ENCODE measurements around the gene MSANTD1.

The MSANTD1 gene

DNA sequence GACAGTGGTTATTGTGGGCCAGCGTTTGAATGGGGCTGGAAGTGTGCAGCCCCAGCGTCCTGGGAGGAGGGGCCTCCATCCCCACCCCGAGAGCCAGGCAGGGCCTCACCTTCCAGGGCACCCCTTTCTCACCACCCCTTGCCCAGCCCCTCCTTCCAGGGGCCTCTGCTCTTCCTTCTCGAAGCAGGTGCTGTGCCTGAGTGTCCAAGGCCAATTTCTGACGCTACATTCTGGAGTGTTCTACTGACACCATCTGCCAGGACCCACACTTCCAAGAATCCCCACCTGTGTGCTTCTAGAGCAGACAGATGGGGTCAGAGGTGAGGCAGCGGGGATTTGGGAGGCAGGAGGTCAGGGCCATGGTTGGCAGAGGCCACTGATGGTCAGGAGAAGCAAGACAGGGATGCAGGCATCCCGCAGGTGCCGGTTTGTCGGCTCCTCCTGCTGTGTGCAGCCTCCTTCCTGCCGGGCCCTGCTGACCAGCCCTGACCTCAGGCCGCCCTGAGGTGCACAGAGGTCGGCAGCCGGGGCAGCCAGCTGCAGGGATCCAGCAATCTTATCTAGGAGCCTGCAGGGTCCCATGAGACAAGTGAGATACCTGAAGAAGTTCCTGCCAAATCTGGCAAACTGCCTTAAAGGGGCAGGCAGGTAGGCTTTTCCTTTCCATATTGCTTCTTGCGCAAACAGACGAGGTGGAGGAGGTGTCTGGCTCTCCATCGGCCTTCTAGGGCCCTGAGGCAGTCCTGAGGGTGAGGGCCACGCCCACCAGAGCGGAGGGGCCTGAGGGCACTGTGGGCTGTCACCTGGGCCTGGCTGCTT, 18.8 kb downstream of the MSANTD1 start:
- no peak for DNase-seq

DNA sequence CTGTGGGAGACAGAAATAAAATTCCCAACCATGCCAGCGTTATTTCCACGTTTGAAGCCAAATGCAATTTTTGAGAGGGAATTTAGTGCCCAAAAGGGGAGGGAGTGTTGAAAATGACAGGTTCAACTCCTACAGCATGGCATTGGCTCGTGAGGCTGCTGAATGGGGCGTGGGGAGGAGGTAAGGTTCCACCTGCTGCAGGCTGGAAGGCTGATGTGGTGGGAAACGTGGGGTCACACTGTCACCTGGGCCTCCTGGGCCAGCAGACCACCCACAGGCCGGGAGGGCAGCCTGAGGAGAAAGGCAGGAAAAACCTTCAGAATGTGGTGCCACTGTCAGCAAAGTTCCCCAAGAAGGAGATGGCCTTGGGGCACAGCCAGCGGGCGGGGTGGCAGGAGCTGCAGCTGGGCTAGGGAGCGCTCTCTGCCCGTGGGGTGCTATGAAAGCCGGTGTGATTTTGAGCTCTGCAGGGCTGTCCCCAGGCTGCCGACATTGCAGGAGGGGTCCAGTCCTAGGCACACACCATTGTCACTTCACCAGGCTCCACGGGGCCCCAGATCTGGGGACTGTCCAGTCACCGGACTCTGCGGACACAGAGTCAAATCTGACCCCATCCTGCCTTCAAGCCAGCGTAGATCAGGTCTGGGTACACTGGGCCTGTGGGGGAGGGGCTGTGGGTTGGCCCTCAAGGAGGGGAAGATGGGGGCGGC, 19.6 kb downstream of the MSANTD1 start:
- no peak for DNase-seq

DNA sequence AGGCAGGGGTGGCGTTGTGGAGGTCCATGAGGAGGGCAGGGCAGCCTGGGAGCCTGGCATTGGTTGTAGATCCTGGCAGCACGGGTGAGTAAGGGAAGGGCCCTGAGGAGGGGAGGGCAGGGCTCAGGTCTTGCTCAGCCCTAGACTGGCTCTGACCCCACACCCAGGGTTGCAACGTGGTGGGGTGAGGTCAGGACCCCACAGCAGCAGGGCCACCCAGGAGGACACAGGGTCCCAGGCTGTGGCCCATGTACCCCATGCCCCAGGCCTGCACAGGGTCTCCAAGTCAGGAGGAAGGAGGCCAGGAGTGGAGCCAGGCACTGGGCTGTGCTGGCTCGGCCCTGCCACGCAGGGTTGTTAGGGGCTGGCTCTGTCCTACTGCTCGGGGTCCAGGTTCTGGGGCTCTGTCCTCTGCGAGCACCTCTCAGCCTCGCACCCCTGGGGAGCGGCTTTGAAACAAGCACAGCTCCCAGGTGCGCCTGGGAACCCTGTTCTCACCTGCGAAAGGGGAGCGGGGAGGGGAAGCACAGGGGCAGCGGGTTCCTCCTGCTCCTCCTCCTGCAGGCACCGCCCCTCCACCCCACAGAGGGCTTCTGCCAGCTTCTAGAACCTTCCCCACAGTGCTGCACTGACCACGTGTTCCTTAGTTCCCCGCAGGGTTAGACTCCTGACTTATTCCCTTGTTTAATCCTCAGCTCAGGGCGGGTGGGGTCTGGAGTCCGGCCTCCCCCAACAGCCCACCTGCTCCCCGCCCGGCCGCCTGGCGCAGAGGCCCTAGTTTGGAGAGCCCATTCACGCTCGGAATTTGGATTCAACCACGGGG, 20.4 kb downstream of the MSANTD1 start:
- no peak for DNase-seq

DNA sequence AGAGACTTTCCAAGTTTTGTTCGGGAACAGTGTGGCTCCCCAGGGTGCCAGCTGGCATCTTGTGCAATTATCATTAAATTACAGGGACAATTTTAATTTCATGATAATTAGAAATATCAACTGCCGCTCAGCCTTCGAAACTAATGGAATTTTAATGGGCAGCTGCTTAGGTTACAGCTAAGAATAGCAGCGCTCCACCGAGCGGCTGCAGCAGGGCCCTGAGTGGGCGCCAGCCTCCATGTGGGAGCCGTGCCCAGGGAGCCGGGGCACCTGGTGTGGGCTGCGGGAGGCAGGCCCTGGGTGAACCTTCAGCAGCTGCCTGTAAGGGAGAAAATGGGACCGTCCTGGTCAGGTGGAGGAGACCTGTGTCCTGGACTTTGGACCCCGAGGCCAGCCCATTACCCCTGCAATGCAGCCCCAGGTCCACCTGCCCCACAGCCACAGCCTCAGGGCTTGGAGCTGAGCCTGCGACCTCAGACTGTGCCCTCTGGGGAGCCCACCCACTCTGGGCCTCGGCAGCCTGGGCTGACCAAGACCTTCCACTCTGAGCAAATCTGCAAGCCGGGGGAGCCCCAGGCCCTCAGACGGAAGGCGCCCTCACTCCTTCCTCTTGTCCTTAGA, 21.1 kb downstream of the MSANTD1 start:
- no peak for DNase-seq

DNA sequence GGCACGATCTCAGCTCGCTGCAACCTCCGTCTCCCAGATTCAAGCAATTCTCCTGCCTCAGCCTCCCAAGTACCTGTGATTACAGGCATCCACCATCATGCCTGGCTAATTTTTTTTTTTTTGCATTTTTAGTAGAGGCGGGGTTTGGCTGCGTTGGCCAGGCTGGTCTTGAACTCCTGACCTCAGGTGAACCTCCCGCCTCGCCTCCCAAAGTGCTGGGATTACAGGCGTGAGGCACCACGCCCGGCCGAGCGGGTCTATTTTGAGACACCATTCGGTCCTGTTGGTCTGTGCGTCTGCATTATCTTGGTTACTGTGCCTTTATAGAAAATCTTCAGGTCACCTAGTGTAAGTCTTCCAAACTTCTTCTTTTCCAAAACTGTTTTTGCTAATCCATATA, 22.2 kb downstream of the MSANTD1 start:
- DNase-seq, result no peak

DNA sequence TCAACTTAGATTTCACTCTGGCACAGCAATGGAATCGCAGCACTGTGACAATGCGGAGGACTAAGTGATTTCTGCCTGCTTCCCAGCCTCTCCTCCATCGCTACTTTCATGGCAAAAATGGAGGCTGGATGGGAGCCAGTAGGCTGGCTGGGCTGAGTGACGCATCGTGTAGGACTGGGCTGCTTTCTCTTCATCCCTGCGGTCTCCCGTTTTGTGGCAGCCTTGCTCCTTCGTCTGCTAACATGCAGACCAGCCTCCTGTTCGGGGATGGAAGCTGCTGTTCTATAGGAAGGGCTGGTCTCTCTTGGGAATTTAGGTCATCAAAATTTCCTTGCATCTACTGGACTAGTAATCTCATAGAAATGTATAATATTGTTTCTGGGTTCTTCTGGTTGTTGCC, 28.0 kb downstream of the MSANTD1 start:
- no peak for DNase-seq

DNA sequence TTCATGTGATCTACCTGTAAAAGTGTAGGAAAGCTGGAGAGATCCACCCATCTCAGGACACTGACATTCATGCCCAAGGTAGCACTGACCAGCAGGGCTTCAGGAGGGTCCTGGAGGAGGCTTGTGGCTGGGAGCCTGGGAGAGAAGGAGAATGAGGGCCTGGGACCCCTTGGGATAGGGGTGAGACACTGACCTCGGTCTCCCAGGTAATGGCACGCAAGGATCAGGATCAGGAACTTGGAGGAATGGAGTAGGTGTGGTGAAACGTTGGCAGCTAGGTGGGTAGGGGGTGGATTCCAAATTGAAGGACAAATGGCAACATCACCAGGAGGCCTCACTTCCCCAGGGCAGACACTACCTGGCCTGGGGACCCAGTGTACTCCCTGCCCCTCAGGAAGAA, 31.5 kb downstream of the MSANTD1 start:
- DNase-seq, result no peak

DNA sequence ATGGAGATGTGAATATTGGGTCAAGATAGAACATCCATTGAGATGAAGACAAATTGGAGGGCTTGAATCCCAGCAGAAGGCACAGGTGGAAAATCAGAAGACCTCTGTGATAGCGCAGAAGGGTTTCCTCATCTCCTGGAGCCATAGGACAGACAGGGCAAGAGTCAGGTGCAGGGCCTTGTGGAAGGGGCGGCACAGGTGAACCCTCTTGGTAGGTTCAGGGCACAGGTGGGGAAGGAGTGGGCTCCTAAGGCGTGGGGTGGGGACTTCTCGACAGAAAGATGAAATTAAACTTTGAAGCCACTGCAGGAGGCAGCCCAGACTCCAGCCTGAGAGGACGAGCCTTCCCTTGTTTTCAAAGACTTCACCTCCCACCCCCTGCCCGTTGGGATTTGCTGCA, 34.5 kb downstream of the MSANTD1 start:
- DNase-seq, result no peak

DNA sequence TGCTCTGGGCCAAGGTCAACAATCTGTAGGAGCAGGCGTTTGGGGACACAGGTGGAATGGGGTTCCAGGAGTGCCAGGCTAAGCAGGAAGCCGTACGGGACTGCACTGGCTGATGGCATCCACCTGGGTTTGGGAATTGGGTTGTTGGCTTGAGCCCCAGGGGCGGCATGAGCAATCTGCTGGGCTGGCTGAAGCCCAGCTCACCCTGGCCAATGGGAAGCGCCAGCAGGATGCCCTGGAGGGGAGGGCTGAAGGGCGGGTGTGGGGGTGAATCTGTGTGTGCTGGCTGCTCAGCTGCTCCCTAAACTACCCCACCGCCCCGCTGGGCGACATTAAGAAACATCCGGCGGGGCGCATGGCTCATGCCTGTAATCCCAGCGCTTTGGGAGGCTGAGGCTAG, 35.0 kb downstream of the MSANTD1 start:
- DNase-seq, result no peak

DNA sequence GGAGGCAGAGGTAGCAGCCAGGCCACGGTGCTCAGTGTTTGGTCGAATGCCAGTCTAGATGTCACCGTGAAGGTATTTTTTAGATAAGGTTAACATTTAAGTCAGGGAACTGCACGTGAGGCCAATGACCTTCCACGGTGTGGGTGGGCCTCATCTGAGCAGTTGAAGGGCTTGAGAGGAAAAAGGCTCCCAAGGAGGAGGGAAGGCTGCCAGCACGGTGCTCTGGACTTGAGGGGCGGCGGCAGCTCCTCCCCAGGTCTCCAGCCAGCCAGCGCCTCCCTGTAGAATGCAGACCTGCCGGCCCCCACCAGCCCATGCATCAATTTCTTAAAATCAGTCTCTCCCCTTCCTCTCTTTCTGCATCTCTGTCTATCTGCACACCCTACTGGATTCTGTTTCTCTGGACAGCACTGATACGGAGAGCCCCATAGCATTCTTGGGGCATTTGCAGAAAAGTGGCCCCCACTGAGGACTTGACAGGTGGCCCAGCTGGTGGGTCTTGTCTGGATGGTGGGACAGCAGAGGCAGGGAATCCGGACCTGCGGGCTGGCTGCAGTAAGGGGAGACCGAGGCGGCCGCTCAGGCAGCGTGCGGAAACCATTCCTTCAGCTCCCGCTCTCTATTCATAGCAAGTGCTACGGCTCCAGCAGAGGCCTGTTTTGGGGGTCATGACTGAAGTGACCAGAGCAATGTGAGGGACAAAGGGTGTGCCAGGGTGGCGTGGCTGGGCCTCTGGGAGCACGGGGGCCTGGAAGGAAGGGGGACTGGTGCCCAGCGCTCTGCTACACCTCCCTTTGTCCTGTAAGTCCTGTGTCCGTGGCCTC, 36.0 kb downstream of the MSANTD1 start:
- DNase-seq, result no peak

DNA sequence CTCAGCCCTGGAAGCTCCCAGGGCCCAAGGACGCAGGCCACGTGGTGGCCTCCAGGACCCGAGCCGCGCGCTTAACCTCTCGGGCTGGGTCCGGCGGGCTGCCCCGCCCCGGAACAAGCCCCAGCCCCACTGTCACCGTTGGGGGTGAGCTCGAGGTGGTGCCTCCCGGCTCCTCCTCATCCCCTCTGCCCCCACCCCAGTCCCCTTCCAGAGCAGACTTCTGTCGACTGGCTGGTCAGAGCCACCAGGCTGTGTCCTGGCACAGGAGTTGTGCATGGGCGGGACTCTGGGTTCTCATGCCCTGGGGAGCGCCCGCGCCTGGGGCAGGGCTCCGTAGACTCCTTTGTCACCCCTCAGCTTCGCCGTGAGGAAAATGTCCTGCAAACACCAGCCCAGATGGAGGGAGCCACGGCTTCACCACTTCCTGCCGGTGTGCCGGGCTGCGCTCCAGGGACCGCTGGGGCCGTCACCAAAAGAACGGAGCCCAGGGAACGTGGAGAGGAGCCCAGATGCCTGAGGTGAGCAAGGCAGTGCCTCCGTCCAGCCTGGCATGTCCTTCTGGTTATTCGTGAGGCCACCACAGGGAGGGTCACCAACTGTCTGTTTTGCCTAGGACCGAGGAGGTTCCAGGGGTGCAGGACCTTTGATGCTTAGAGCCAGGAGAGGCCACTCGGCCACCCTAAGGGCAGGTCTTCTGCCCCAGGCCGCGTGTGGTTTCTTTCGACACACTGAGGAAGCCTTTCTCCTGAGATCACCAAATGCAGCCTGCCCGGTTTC, 36.8 kb downstream of the MSANTD1 start:
- DNase-seq, result no peak

DNA sequence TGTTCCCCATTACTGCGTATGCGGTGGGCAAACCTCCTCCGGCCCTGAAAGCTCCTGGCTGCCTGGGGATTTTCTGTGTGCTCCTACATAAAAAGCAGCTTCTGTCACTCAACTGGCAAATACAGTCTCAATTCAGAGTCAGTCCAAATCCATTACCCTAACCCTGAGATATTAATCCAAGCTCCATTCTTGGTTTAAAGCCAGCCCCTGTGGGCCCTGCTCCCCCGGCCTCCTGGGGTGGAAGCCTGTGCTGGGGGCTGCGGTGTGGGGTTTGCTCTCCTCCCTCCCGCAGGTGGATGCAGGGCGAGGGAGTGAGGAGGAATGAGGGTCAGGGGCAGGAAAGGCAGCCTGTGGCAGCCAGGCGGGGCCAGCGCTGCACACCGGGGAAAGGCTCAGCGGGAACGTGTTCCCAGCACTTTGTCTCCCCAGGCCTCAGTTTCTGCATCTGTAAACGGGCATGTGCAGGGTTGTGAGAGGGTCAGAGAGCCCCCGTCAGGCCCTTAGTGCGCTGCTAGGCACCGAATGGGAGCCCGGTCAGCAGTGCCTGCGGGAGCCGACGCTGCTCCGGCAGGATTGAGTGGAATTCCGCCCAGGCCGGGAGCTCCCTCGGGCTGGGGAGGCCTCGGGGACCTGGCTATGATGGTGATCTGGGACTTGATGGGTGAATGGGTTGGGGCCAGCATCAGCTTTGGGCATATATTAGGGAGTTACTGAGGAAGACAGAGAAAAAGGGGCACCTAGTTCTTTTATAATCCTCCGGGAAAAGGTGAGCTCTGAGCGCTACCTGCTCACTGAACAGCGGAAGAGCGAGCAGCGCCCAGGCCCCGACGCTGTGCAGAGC, 37.6 kb downstream of the MSANTD1 start:
- no peak for DNase-seq

DNA sequence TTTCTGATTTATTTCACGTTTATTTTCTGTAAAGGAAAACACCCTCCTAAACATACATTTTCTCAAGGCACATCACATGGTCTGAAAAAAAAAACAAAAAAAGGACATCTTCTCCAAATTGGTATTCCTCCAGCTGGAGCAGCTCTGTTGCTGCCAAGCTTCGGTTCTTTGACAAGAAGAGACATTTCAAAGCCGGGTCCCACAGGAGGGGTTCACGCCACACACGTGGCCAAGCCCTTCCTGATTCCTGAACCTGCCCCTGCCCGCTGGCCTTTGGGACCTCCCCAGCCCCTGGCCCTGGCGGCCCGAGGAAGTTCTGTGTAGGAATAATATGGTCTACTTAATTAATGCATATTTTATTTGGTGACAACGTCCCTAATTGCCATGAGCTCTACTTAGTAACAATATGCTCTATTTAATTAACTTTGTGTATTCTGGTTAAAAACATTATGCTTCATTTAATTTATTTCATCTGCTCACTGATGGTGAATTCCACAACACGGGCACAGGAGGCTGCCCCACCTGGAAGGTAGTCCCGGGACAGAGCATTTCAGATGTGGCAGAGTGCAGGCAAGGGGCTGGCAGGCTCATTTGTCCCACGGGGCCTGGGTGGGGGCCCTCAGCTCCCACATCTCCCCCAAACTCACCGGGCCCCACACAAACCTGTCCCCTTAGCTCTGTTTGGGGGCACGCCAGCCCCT, 38.5 kb downstream of the MSANTD1 start:
- DNase-seq, result no peak

DNA sequence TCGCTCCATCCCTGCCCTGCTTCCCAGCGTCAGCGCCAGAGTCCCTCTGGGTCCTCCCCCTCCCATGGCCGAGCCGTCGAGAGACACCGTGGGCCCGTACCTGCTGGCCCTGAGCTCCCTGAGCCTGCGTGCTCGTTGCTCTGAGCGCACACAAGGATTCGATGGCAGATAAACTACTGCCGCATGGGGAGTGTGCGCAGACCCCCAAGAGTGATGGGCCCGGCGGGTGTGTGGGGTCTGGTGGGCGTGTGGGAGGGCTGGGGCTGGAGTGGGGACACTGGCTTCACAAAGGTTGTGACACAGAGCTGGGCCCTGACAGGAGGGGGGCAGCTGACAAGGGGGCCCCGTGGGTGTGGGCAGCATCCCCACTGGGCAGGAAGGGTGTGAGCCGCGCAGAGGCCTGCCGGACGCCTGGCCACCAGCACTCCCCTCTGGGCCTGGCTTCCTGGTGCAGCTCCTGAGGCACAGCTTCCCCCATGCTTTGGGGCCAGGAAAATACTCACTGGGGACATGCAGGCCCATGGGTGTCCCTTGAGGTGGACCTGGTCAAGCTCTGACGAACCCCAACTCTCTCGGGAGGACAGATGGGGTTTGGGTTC, 39.1 kb downstream of the MSANTD1 start:
- DNase-seq, result no peak

DNA sequence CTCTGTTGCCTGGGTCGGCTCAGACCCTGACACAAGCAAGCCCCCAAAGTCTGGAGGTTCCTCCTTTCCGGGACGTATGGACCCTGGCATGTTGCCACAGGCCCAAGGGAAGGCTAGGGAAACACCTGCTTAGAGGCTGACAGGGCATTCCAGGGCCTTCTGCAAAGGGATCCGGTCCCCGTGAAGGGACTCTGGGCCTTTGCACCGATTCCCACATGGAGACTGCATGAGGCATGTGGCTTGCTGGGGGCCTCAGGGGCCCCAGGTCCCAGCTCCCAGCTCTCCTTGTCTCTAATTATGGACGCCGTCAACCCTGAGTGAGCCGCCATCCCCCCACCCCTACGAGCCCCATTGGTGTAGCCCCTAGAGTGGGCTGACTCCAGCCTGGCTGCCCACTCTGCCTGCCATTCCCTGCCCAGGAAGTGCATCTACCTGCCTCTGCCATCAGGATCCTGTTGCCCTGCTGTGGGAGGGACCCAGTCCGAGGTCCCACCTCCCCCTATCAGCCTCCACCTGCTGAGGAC, 39.7 kb downstream of the MSANTD1 start:
- DNase-seq, result no peak

DNA sequence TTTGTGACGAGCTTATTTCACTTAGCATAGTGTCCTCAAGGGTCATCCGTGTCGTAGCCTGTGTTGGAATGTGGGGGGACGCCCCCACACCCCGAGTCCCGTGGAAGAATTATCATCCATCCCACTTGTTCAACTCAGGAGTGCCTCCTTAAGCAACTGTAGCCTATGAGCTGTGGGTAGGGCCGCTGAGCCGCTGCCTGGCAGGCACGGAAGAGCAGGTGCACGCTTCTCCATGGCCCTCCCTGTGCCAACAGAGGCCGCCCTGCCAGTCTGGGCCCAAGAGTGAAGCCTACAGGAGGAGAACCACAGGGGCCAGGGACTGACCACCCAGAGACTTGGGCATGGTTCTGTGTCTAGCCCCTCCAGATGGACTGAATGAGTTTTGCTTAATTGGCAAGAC, 41.5 kb downstream of the MSANTD1 start:
- no peak for DNase-seq

DNA sequence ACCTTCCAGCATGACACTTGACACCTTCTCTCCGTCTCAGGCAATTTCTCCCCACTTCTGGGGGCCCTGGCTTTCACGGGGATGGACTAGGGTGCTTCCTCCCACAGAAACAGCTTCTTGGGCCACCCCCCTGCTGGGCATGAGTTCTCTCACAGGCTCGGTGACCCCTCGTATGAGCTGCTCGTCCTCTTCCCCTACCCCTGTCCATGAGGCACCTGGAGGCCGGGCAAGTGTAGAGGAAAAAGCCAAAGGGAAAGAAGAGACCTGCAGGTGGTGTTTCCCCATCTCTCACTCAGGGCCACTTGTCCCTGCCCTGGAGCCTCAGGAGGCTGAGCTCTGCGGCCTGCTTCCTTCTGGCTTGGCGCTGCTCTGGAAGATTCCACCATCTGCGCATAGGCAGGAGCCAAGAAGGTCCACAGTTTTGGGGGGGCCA, 41.9 kb downstream of the MSANTD1 start:
- DNase-seq, result no peak

DNA sequence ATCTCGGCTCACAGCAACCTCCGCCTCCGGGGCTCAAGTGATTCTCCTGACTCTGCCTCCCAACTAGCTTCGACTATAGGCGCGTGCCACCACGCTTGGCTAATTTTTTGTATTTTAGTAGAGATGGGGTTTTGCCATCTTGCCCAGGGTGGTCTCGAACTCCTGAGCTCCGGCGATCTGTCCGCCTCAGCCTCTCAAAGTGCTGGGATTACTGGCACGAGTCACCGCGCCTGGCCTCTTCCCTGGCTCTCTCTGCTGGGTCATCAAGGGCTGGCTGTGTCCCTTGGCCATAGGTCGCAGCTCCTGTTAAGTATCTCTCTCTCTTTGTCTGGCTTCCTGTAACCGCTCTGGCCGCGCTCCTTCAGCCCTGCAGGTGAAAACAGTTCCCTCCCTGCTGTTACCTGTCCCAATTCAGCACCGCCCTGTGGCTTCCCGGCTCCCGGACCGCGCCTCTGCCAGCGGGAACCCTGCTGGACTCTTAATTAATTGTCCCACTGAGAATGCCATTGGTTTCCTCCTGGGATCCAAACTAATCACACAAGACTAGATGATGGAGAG, 42.5 kb downstream of the MSANTD1 start:
- no peak for DNase-seq
